HG03139 (cell line): ENCODE data around the gene TBCCD1.

Experiments used
- ATAC-seq: cut with Tn5 transposase; IDR thresholded peaks from one replicate; pipeline ENCODE4 v1.9.1; 2021; ENCODE audit not compliant: unreplicated experiment

Gene TBCCD1

GRCh38 chr3:186567072-186567921 lies at the start of gene TBCCD1:
Gene TBCCD1 (minus strand): TSS chr3:186567339. CDS start chr3:186564329, 3,010 bp downstream.
- peak; percentile 41 for ATAC-seq

- no peak for ATAC-seq
These were observed 49.1 kb upstream of the TBCCD1 start for GRCh38 chr3:186616299-186616617.

- no peak for ATAC-seq
These were observed 47.7 kb upstream of the TBCCD1 start for GRCh38 chr3:186614597-186615483.

- no peak for ATAC-seq
These were observed 47.1 kb upstream of the TBCCD1 start for GRCh38 chr3:186614266-186614596.

- ATAC-seq = no peak
These were observed 46.6 kb upstream of the TBCCD1 start for GRCh38 chr3:186613637-186614265.

- no peak for ATAC-seq
These were observed 45.8 kb upstream of the TBCCD1 start, which contains the start of gene AHSG for GRCh38 chr3:186612721-186613636. Gene AHSG (plus strand): TSS chr3:186613060. CDS start chr3:186613142, 82 bp downstream.

- ATAC-seq = no peak
These were observed 44.9 kb upstream of the TBCCD1 start for GRCh38 chr3:186612065-186612464.

- ATAC-seq = no peak
These were observed 42.2 kb upstream of the TBCCD1 start for GRCh38 chr3:186609247-186609868.

GRCh38 chr3:186608624-186609215 lies 41.6 kb upstream of the TBCCD1 start:
- no peak for ATAC-seq

GRCh38 chr3:186605561-186606545 lies 38.7 kb upstream of the TBCCD1 start:
- no peak for ATAC-seq

- no peak for ATAC-seq
These were observed 37.9 kb upstream of the TBCCD1 start for GRCh38 chr3:186605078-186605477.

- ATAC-seq = no peak
These were observed 36.0 kb upstream of the TBCCD1 start for GRCh38 chr3:186603159-186603558.

GRCh38 chr3:186600896-186601295 lies 33.8 kb upstream of the TBCCD1 start:
- no peak for ATAC-seq

- no peak for ATAC-seq
These were observed 32.6 kb upstream of the TBCCD1 start for GRCh38 chr3:186599785-186600166.

- ATAC-seq = no peak
These were observed 32.1 kb upstream of the TBCCD1 start for GRCh38 chr3:186599142-186599784.

GRCh38 chr3:186598794-186599141 lies 31.6 kb upstream of the TBCCD1 start:
- no peak for ATAC-seq

- no peak for ATAC-seq
These were observed 31.1 kb upstream of the TBCCD1 start for GRCh38 chr3:186598108-186598784.
